Muscle layer of duodenum (tissue), 2 donors: Measurements from ENCODE around the gene RGS12.

Experiments
- H3K27ac ChIP-seq: one replicate; pipeline ENCODE4 v1.7.0; 2013; ENCODE audit warnings: mild to moderate bottlenecking, low read length
- H3K27me3 ChIP-seq: one replicate; pipeline ENCODE4 v1.7.0; 2013; ENCODE audit warnings: low read depth, mild to moderate bottlenecking, control low read depth, low read length
- H3K36me3 ChIP-seq, 2 donors: one replicate each; pipeline ENCODE4 v1.7.0; 2013; ENCODE audit warnings: low read length in 2 of 2, control low read depth in 1 of 2, mild to moderate bottlenecking in 1 of 2; ENCODE audit not compliant: insufficient read depth in 2 of 2, control insufficient read depth in 1 of 2
- H3K4me1 ChIP-seq, 2 donors: one replicate each; pipeline ENCODE4 v1.7.0; 2013; ENCODE audit warnings: low read length in 2 of 2, mild to moderate bottlenecking in 2 of 2, control low read depth in 1 of 2, moderate library complexity in 1 of 2; ENCODE audit not compliant: insufficient read depth in 2 of 2, control insufficient read depth in 1 of 2
- H3K4me3 ChIP-seq, 2 donors: one replicate each; pipeline ENCODE4 v1.7.0; 2013; ENCODE audit warnings: low read length in 2 of 2, low read depth in 1 of 2, mild to moderate bottlenecking in 1 of 2
- H3K9me3 ChIP-seq, 2 donors: one replicate each; pipeline ENCODE4 v1.7.0; 2013; ENCODE audit warnings: low read length in 2 of 2, control low read depth in 1 of 2, mild to moderate bottlenecking in 1 of 2; ENCODE audit not compliant: control insufficient read depth in 1 of 2
- donor health status: healthy.

The RGS12 gene

DNA sequence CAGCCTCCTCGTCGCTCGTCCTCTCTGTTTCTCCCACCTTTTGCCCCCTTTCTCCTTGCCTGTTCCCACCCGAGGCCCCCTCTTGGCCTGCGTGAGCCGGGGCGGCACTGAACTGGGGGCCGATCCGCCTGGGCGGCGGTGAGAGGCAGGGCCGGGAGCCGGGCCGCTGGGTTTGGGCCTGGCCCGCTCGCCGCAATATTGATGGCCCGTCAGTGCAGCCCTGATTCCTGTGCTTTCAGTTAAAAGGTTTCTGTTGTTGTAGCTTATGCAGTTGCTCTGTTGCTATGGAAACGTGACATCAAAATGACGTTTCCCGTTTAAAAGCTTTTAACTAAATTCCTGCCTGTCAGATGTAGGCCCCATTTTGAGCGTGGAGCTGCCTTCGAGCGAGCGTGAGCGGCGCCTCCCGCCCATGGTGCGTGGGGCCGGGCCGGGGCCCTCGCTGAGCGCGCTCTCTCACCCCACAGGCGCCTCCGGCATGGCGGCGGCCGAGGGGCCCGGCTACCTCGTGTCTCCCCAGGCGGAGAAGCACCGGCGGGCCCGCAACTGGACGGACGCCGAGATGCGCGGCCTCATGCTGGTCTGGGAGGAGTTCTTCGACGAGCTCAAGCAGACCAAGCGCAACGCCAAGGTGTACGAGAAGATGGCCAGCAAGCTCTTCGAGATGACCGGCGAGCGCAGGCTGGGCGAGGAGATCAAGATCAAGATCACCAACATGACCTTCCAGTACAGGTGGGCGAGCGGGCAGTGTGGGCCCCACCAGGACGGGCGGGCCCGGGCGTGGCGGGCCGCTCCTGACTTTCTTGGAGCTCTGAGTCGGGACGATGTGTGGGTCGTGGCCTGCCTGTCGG is 43.8 kb upstream of the RGS12 start, which contains the start of gene MSANTD1:
Gene MSANTD1 (plus strand): TSS at position 349 of the 851 bp plus-strand sequence. CDS start 64 bp downstream, at position 413.
- no peaks in the 10 kb centered on the region for H3K9me3 ChIP-seq
- H3K27me3 ChIP-seq = no peaks in the 10 kb centered on the region
- peaks cover 0 to 8% of the 10 kb centered on the region in 2 donors for H3K36me3 ChIP-seq
- peaks cover 0 to 5% of the 10 kb centered on the region in 2 donors for H3K4me1 ChIP-seq
- H3K27ac ChIP-seq = no peak within 1 kb of the TSS
- no peak within 1 kb of the TSS for H3K4me3 ChIP-seq

DNA sequence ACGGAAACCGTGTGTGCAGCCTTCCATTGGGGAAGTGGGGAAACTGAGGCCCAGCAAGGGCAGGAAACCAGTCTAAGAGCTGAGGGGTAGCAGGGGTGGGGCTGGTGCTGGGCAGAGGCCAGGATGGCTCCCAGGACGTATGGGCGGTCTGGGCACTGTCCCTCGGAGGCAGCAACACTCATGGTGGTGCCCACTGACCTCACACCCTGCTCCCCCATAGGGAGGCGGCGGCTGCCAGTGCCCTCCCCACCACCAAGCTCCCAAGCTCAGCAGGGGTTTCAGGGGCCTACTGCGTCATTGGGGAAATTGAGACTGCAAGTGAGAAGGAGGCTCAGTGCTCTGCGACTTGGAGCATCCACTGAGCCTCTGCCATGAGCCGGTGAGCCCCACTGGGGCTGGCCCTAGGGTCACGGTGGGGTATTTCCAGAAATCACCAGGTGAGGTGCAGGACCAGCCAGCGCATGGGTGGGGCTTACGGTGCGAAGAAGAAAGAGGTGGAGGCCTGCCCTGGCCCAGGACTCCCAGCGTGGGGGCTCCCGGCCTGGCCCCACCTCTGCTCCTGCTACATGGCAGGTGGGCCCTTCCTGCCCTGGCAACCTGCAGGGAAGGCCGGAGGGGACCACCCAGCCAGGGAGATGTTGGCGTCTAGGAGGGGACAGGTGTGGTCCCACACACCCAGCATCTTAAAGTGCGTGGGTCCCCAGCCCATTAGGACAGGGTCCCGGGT is 42.9 kb upstream of the RGS12 start:
- H3K4me1 ChIP-seq = peaks cover 0 to 5% of the 10 kb centered on the region in 2 donors
- no peaks in the 10 kb centered on the region for H3K27me3 ChIP-seq
- peaks cover 0 to 8% of the 10 kb centered on the region in 2 donors for H3K36me3 ChIP-seq
- H3K9me3 ChIP-seq = no peaks in the 10 kb centered on the region
- no peak overlapping the region for H3K27ac ChIP-seq
- no peak overlapping the region for H3K4me3 ChIP-seq

DNA sequence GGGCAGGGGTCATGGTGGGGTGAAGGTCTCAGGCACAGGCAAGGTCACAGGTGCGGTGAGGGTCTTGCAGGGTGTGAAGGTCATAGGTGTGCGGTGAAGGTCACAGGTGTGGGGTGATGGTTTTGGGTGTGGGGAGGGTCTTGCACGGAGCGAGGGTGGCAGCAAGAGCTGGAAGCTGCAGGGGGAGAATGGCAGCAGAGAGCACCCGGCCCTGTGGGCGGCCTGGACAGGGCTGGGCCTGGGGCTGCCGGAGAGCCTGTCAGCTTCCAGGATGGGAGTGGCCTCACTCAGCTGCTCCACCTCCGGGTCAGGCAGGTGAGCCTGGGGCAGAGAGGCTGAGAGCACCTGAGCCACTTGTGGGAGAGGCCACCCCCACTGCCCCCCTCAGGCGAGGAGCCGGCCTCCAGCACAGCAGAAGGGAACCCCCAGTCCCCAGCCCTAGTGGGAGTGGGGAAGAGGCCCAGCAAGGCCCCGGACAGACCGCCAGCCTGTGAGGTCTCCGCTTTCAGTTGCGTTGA is 42.3 kb upstream of the RGS12 start:
- H3K27me3 ChIP-seq = no peaks in the 10 kb centered on the region
- no peak overlapping the region for H3K4me3 ChIP-seq
- peaks cover 0 to 5% of the 10 kb centered on the region in 2 donors for H3K4me1 ChIP-seq
- peaks cover 0 to 8% of the 10 kb centered on the region in 2 donors for H3K36me3 ChIP-seq
- no peak overlapping the region for H3K27ac ChIP-seq
- H3K9me3 ChIP-seq = no peaks in the 10 kb centered on the region

DNA sequence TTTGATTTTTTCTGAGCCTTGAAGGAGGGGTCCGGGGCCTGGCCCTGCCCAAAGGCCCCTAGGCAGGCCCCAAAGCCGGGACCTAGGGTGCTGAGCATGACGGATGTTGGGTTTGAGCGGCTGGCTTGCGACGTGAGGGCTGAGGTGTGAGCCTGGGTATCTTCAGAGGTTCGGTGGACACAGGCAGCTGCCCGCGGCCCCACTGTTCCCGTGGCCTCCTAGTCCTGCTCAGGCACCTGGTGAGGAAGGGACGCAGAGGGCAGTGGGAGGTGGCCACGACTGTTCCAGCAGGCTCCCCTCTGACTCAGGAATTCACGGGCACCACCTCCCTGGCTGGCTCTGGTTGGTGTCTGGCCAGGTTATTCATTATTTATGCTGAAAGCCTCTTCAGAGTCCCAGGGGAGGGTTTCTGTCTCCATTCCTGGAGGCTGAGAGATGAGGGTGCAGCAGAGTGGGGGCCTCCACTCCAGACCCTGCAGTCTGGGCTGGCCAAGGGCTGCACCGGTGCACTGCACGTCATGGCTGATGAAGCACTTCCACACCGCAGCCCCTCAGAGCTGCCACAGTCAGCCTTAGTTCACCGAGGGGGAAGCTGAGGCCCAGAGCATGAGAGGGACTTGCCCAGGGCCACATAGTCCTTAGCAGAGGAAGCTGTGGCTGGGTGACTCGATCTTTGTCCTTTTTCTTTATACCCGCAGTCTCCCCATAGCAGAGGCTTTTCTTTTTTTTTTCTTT is 41.7 kb upstream of the RGS12 start:
- H3K9me3 ChIP-seq = no peaks in the 10 kb centered on the region
- H3K4me3 ChIP-seq = no peak overlapping the region
- H3K36me3 ChIP-seq = peaks cover 0 to 13% of the 10 kb centered on the region in 2 donors
- no peak overlapping the region for H3K27ac ChIP-seq
- H3K4me1 ChIP-seq = peaks cover 0 to 5% of the 10 kb centered on the region in 2 donors
- H3K27me3 ChIP-seq = no peaks in the 10 kb centered on the region

DNA sequence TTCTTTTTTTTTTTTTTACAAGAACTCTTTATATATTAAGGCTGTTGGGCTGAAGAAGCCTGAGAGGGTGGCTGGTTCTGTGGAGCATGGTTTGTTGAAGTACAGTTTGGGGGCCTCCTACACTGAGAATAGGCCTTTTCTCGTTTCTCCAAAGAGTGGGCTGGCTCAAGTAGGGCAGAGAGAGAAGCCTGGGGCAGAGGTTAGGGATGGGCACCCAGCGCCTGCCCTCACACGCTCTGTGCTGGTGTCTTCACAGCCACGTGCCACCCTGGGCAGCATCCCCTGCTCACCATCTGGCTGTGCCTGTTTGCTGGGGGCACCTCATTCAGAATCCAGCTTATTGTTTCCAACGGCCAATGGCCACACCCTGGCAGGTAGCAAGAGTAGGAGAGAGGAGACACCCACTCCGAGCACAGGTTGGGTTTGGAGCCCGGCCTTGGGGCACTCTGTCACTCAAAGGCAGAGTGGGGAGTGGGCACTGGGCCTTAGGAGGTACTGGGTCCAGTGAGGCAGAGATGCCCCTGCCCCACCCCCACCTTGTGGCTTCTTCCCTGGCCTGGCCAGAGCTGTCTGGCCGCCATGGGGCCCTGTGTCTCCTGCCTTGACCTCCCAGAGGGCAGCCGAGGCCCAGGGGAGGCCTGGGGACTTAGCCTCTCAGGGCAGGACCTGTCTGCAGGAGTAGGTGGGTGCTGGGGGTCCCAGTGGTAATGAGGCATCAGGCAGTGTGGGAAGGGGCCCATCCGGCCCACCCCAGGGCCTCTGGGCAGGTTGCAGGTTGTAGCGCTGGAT is 40.9 kb upstream of the RGS12 start:
- Histone ChIP-seq H3K4me1 (peaks cover 0 to 5% of the 10 kb centered on the region in 2 donors), H3K9me3 (no peaks in the 10 kb centered on the region), H3K27ac (no peak overlapping the region), H3K27me3 (no peaks in the 10 kb centered on the region), H3K36me3 (peaks cover 0 to 15% of the 10 kb centered on the region in 2 donors), H3K4me3 (no peak overlapping the region)

DNA sequence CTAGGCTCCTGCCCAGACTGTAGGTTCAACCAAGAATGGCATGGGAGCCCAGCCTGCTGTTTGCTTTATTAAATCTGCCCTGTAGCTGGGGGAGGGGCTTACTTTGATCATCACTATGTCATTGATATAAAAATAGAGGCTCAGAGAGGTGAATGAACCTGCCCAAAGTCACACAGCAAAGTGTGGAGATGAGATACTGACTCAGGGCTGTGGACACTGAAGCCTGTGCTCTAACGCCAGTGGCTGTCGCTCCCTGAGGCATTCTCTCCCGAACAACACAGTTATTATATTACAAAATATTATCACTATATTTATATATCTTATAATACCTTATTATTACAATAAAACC is 40.4 kb upstream of the RGS12 start:
- H3K36me3 ChIP-seq = peaks cover 0 to 15% of the 10 kb centered on the region in 2 donors
- H3K4me1 ChIP-seq = peaks cover 0 to 5% of the 10 kb centered on the region in 2 donors
- no peak overlapping the region for H3K4me3 ChIP-seq

DNA sequence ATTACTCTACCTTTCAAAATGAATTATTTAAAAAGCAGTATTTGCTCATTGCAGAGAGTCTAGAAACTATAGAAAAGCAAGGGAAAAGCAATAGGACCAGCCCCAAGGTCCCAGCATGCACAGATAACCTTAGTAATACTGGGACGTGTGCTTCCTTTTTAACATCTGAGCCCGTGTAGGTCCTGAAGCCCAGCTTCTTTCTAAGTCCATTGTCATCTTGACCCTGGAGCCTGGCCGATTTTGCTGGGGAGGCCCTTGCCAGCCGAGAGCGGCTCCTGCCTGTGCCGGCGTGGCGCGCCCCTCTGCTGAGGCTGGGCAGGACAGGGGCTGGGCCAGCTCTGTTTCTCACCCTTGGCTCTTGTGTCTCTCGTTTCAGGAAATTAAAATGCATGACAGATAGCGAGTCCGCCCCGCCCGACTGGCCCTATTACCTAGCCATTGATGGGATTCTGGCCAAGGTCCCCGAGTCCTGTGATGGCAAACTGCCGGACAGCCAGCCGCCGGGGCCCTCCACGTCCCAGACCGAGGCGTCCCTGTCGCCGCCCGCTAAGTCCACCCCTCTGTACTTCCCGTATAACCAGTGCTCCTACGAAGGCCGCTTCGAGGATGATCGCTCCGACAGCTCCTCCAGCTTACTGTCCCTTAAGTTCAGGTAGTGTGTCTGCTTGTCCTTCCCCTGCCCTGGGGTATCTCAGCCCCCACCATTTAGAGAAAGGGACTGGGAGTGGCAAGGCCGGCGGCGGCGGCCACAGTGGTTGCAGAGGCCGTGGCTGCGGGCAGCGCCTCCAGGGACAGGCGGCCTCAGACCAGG is 39.8 kb upstream of the RGS12 start:
- Histone ChIP-seq H3K36me3 (peaks cover 0 to 15% of the 10 kb centered on the region in 2 donors), H3K27ac (no peak overlapping the region), H3K4me1 (peaks cover 0 to 5% of the 10 kb centered on the region in 2 donors), H3K4me3 (no peak overlapping the region), H3K9me3 (no peaks in the 10 kb centered on the region), H3K27me3 (no peaks in the 10 kb centered on the region)

More for the DNA sequence above, 40.4 kb upstream of the RGS12 start:
- H3K27ac ChIP-seq = no peak overlapping the region
- H3K27me3 ChIP-seq = no peaks in the 10 kb centered on the region
- no peaks in the 10 kb centered on the region for H3K9me3 ChIP-seq

DNA sequence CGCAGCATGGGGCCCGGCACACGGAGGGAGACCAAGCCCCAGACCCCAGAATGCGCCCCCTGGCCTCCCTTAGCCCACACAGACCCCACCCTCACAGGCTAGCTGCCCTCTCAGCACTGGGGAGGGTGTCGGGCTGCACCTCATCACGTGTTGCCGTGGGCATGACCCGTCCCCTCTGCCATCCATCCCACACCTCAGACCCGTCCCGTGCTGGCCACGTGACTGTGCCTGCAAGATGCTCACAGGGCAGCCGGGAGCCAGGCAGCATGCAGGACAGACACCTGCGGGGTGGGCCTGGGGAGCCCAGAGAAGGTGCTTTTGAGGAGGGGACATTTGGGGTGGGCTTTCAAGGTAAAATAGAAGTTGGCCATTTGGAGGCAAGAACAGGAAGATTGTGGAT is 39.0 kb upstream of the RGS12 start:
- H3K4me1 ChIP-seq = peaks cover 0 to 5% of the 10 kb centered on the region in 2 donors
- H3K4me3 ChIP-seq = no peak overlapping the region
- H3K36me3 ChIP-seq = peaks cover 0 to 15% of the 10 kb centered on the region in 2 donors
- no peaks in the 10 kb centered on the region for H3K27me3 ChIP-seq
- H3K9me3 ChIP-seq = no peaks in the 10 kb centered on the region
- H3K27ac ChIP-seq = no peak overlapping the region

DNA sequence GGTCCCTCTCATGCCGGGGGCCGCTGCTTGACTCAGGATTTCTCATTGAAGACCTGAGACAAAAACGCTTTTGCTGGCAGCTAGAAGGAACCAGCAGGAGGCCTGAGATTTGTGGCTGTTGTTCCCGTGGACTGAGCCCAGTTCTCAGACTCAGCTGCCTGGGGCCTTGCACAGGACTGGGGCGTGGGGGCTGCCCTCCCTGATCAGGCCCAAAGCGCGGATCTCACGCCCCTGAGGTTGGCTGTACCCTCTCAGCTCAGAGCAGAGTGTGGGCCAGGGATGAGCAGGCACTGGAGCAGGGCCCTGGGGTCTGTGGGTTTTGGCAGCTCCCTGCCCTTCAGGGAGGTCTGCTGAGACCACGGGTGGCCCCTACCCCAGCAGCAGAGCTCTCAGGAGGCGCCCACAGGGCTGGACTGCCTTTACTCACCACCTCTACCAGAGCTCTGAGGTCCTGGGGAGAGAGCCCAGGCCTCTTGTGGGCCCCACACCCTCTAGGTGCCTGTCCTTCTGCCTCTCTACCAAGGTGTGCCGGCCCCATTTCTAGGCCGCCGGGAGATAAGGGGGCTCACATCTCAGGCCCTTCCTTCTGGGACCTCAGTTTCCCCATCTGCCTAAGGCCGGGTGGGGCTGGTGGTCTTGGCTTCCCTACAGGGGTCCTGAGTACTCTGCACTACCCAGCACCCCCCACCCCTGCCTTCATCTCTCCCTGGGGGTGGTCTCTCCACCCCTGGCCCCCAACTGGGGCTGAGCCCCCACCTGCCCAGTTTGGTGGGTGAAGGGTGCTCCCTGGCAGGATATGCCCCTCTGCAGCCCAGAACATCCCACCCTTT is 38.3 kb upstream of the RGS12 start:
- no peaks in the 10 kb centered on the region for H3K27me3 ChIP-seq
- H3K4me1 ChIP-seq = peaks cover 0 to 5% of the 10 kb centered on the region in 2 donors
- H3K4me3 ChIP-seq = no peak overlapping the region
- H3K27ac ChIP-seq = no peak overlapping the region
- peaks cover 0 to 15% of the 10 kb centered on the region in 2 donors for H3K36me3 ChIP-seq
- no peaks in the 10 kb centered on the region for H3K9me3 ChIP-seq
